C4-2B (cell line): Measurements from ENCODE around the gene TEX50.

Experiments
- CTCF ChIP-seq: fragments of 450-650 bp; conservative IDR thresholded peaks from 2 replicates; pipeline ENCODE4 v1.5.1; 2017; ENCODE audit warnings: mild to moderate bottlenecking
- ZFX ChIP-seq: fragments of 450-650 bp; IDR thresholded peaks from 2 replicates; pipeline ENCODE4 v1.6.1; 2017

- TF ChIP-seq ZFX (no peak), CTCF (no peak)
These were observed at the start of gene TEX50 for GRCh38 chr1:173635116-173635515.
